GM19035 (cell line): Measurements from ENCODE around the gene REXO4.

ENCODE experiments used
- ATAC-seq: cut with Tn5 transposase; IDR thresholded peaks from one replicate; pipeline ENCODE4 v1.9.1; 2021; ENCODE audit not compliant: unreplicated experiment

Gene REXO4

DNA sequence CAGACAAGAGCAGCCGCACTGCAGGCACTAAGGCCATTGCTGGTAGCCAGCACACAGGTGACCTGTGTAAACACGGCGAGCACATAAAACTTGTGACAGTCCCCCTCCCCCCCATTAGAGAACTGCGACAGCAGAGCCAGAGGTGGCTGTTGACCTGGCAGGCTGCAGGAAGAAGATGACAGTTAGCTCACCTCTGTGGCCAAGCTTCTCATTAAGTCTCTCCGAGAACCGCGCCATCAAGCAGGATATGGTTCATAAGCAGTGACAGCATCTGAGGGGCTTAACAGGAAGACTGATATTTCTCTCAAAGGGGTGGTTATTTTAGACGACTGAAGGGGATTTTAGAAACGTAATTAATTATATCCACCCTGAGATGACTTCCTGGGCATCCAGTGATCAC is 47.1 kb downstream of the REXO4 start:
- ATAC-seq: no peak

- no peak for ATAC-seq
Observed at GRCh38 chr9:133369933-133370332, 47.9 kb downstream of the REXO4 start.

DNA sequence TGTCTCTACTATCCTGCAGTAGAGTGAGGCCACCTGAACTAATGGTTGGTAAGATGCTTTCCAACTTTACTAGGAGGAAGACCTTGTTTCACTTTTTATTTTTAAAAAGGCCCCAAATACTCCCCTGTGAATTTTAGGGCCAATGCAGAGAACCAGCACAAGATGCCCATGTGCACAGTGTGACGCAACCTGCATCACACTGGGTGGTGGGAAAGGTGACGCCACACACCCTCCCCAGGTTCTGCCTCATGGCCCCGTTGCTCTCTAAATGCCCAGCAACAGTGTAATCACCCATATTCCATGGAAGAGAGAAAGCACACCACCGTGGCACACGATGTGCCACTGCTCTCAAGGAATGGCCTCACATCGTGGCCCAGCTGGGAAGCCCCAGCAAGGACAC is 48.4 kb downstream of the REXO4 start:
- no peak for ATAC-seq

- no peak for ATAC-seq
Observed at GRCh38 chr9:133368249-133368881, 49.4 kb downstream of the REXO4 start.

- no peak for ATAC-seq
Observed at GRCh38 chr9:133367778-133368177, 50.0 kb downstream of the REXO4 start.

DNA sequence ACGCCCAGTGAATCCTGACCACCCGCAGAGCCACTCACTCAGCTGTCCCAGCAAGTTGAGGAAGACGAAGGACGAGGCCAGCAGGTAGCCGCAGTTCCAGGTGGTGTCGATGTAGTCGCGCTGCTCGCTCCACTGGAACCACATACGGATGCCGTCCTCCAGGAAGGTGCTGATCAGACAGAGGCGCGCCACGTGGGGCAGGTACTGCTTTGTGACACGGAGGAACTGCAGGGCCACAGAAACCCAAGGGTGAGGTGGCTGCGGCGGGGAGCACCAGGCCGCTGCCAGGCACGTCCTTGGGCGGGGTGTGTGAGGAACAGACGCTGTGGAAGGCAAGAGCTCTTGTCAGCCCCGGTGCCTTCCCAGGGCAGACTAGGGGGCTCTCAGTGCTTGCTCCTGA is 50.6 kb downstream of the REXO4 start:
- no peak for ATAC-seq

- no peak for ATAC-seq
Observed at GRCh38 chr9:133366435-133366834, 51.4 kb downstream of the REXO4 start.

GRCh38 chr9:133362359-133363044 is 55.3 kb downstream of the REXO4 start:
- no peak for ATAC-seq

DNA sequence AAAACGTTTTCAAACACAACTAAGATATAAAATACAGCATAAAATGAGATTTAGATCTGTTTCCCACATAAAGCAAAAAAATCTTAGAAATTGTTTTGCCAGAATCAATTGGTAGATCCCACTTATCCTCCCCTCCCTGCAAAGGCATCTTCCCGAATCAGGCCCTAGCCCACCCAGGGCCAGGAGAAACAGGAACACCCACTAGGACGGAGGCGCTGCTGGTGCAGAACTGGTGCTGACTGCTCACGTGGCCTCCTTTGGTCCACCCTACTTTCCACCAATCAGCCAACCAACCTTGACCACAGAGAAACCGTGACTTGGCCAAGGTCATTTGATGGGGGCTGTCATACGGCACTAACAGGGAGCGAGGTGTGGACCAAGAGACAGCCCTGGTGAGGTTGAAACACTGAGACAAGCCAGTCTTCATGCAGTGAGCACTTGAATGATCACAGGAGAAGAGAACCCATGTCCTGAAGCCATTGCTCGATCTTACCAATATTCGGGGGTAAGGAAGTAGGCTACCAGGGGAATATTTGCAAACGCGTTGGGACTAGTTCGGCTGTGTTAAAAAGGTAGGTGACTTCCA is 56.2 kb downstream of the REXO4 start:
- ATAC-seq: no peak

DNA sequence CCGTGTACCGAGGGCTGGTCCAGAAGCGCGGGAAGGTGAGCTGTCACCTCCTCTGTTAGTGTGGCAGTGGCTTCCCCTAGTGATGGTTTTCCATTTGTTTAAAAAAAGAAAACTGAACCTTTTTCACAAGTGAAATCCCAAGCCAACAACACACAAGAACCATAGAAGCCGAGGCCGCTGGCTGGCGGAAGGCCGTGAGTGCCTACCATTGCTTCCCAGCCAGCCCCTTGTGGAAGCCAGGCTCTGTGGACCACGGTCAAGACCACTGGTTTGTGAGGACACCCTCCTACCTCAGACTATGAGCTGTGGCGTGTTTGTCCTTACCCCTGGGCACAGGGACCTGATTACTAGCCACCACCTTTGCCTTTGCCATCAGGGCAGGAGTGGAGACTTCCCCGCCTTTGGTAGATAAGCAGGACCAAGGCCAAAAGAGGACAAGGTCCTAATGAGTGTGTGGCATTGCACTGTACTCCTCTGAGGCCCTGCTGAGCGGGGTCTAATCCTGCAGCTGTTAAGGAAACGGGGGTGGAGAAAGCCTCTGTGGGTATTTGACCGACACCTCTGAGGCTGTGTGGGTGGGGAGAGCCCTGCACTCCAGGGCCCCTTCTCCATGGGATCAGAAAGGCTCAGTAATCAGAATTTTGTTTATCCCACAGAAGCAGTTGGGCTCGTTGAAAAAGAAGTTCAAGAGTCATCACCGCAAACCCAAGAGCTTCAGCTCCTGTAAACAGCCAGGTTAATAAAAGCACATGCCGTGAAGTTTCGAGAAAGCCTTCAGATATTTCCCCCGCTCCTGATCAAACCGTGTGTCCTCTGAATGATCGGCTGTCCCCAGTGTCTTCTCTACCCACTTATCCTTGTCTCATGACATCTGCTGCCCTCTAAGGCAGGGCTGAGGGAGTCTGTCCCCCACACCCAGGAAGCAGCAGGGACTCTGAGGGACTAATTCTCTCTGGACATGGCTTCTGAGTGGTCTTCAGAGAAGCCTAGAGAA is 57.1 kb downstream of the REXO4 start:
- no peak for ATAC-seq

DNA sequence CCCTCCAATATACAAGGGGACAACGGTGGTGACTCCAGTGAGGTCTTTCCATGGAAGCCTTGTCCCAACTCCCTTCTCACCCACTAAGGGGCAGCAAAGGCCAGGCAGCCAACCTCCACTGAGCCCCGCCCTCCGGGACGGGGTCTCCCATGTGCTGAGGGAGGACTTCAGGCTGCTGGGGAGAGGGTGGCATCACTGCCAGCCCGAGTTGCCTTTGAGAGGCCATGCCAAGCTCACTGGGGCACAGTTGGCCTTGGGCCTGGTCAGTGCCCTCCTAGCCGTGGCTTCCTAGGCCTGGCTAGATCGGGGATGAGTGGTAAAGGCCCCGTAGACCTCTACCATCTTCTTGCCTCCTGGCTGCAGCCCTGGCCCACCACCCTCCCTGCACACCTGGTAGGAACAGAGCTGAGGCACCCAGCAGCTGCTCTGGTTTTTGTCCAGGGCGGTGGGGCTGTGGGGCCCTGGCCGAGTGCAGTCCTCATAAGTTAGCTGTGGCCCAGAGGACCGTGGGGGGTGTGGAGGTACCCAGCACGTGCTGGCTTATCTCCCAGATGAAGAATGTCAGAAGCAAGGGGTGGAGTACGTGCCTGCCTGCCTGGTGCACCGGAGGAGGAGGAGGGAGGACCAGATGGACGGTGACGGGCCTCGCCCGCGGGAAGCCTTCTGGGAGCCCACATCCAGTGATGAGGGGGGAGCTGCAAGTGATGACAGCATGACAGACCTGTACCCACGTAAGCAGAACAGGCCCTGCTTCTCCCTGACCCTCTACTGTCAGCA is 58.2 kb downstream of the REXO4 start:
- no peak for ATAC-seq

DNA sequence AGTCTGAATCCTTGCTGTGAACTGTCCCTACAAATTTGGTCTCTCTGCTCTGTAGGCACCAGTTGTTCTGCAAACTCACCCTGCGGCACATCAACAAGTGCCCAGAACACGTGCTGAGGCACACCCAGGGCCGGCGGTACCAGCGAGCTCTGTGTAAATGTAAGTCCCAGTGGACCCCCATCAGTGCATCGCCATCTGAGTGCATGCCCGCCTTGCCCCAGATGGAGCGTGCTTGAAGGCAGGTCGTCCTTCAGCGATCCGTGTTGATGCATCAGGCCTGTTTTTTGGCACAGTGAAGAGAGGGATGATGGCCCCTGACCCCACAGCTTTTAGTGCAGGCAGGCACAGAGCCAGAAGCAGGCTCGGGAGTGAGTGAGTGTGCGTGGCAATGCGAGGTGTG is 60.2 kb downstream of the REXO4 start:
- ATAC-seq: no peak

GRCh38 chr9:133356391-133357091 is 61.3 kb downstream of the REXO4 start, which contains the start of the genes SURF1 and SURF2:
Gene SURF1 (minus strand): TSS chr9:133356487. CDS start chr9:133356453, 34 bp downstream.
Gene SURF2 (plus strand): TSS chr9:133356550. CDS start chr9:133356593, 43 bp downstream.
- ATAC-seq: peak; percentile 68
